BE2C (cell line): ENCODE results near the gene FAH.

Source experiments
- DNase-seq: peaks from one replicate; pipeline ENCODE4 v3.0.0-alpha.2; 2020
- H3K27me3 ChIP-seq: fragments of 250-450 bp; sonication (Bioruptor Pico); 2 replicates; pipeline ENCODE4 v1.5.1; 2020; ENCODE audit warnings: mild to moderate bottlenecking
- H3K36me3 ChIP-seq: fragments of 250-450 bp; sonication (Bioruptor Pico); 2 replicates; pipeline ENCODE4 v1.5.1; 2020; ENCODE audit warnings: mild to moderate bottlenecking
- H3K4me1 ChIP-seq: fragments of 250-450 bp; sonication (Bioruptor Pico); 2 replicates; pipeline ENCODE4 v1.5.1; 2020
- H3K4me3 ChIP-seq: 2 replicates; pipeline ENCODE4 v1.5.1; 2011; ENCODE audit warnings: low read depth, low read length
- H3K9me3 ChIP-seq: fragments of 250-450 bp; sonication (Bioruptor Pico); 2 replicates; pipeline ENCODE4 v1.5.1; 2020
- CTCF ChIP-seq: IDR thresholded peaks from 2 replicates; pipeline ENCODE4 v1.5.1; 2012; ENCODE audit warnings: mild to moderate bottlenecking, low read depth, low read length

The FAH gene

GRCh38 chr15:80159301-80159700 lies 6.5 kb downstream of the FAH start:
- no peak overlapping the region for H3K4me3 ChIP-seq
- H3K27me3 ChIP-seq: no peaks in the 10 kb centered on the region
- DNase-seq: no peak
- H3K9me3 ChIP-seq: no peaks in the 10 kb centered on the region
- H3K4me1 ChIP-seq: no peaks in the 10 kb centered on the region; the same call in 1 of the 2 replicates
- H3K36me3 ChIP-seq: no peaks in the 10 kb centered on the region; the same call in 1 of the 2 replicates
- TF ChIP-seq CTCF: no peak

GRCh38 chr15:80159811-80160569 lies 7.2 kb downstream of the FAH start:
- H3K4me3 ChIP-seq: no peak overlapping the region
- no peaks in the 10 kb centered on the region for H3K9me3 ChIP-seq
- H3K27me3 ChIP-seq: no peaks in the 10 kb centered on the region
- no peaks in the 10 kb centered on the region; the same call in 1 of the 2 replicates for H3K4me1 ChIP-seq
- no peak for DNase-seq
- no peak for TF ChIP-seq CTCF
- H3K36me3 ChIP-seq: no peaks in the 10 kb centered on the region; the same call in 1 of the 2 replicates

GRCh38 chr15:80160570-80161156 lies 7.9 kb downstream of the FAH start:
- no peaks in the 10 kb centered on the region; the same call in 1 of the 2 replicates for H3K36me3 ChIP-seq
- DNase-seq: no peak
- H3K9me3 ChIP-seq: no peaks in the 10 kb centered on the region
- TF ChIP-seq CTCF: no peak
- H3K27me3 ChIP-seq: no peaks in the 10 kb centered on the region
- no peaks in the 10 kb centered on the region; the same call in 1 of the 2 replicates for H3K4me1 ChIP-seq
- no peak overlapping the region for H3K4me3 ChIP-seq

GRCh38 chr15:80161468-80162016 lies 8.7 kb downstream of the FAH start:
- no peaks in the 10 kb centered on the region for H3K27me3 ChIP-seq
- TF ChIP-seq CTCF: no peak
- H3K9me3 ChIP-seq: no peaks in the 10 kb centered on the region
- no peak overlapping the region for H3K4me3 ChIP-seq
- H3K4me1 ChIP-seq: no peaks in the 10 kb centered on the region
- H3K36me3 ChIP-seq: no peaks in the 10 kb centered on the region; the same call in 1 of the 2 replicates
- DNase-seq: no peak

- H3K9me3 ChIP-seq: no peaks in the 10 kb centered on the region
- no peaks in the 10 kb centered on the region for H3K27me3 ChIP-seq
- no peak for DNase-seq
- H3K4me1 ChIP-seq: no peaks in the 10 kb centered on the region
- H3K36me3 ChIP-seq: no peaks in the 10 kb centered on the region; the same call in 1 of the 2 replicates
- TF ChIP-seq CTCF: no peak
- H3K4me3 ChIP-seq: no peak overlapping the region
Measured at GRCh38 chr15:80162059-80162554, 9.3 kb downstream of the FAH start.
